H1 (cell line): ENCODE data around the gene ABCC6. TPM values are rescaled to one million over a fixed set of nuclear protein-coding genes. Genes with fewer than 3 reads are reported as not detected.

Experiments
- CTCF ChIA-PET: fragments of 300-600 bp; sonication (Branson Sonifier 250); formaldehyde crosslinking; loops from one replicate; lab custom pipeline; 2021; ENCODE audit not compliant: partially characterized antibody; lab: Charles Lee
- POLR2A ChIA-PET: fragments of 300-600 bp; sonication (Branson Sonifier 250); formaldehyde crosslinking; loops from one replicate; lab custom pipeline; 2021; ENCODE audit warnings: inconsistent platforms; ENCODE audit not compliant: partially characterized antibody; lab: Charles Lee
- DNase-seq, 2 experiments: peaks; one replicate each; pipeline versions ENCODE4 v3.0.0 to v3.0.0-alpha.2; 2010 to 2022; ENCODE audit warnings: low spot score in 2 of 2, low read depth in 1 of 2, mixed read lengths in 1 of 2
- FAIRE-seq: peaks from 2 replicates; lab custom pipeline; 2011; peaks lifted over from hg19 to GRCh38; lab: Jason Lieb, UNC
- H2AFZ ChIP-seq: 2 replicates; pipeline ENCODE4 v1.8.1; 2012; ENCODE audit warnings: low read length, inconsistent platforms
- H2AK5ac ChIP-seq: 2 replicates; pipeline ENCODE4 v1.6.1; 2013; ENCODE audit warnings: low read depth, low read length
- H2BK120ac ChIP-seq: replicated peaks from 2 replicates; pipeline ENCODE3; 2013; ENCODE audit warnings: low read depth, low read length, inconsistent platforms
- H2BK12ac ChIP-seq: 2 replicates; pipeline ENCODE4 v1.6.1; 2013; ENCODE audit warnings: low read depth, low read length
- H2BK15ac ChIP-seq: 2 replicates; pipeline ENCODE4 v1.6.1; 2013; ENCODE audit warnings: low read length
- H2BK20ac ChIP-seq: 2 replicates; pipeline ENCODE4 v1.6.1; 2013; ENCODE audit warnings: low read length
- H2BK5ac ChIP-seq: 2 replicates; pipeline ENCODE4 v1.6.1; 2013; ENCODE audit warnings: low read depth, low read length
- H3K14ac ChIP-seq: 2 replicates; pipeline ENCODE4 v1.6.1; 2013; ENCODE audit warnings: inconsistent platforms; ENCODE audit not compliant: insufficient read length
- H3K18ac ChIP-seq: 2 replicates; pipeline ENCODE4 v1.6.1; 2013; ENCODE audit warnings: low read length; ENCODE audit errors: extremely low read depth
- H3K23ac ChIP-seq: 2 replicates; pipeline ENCODE4 v1.6.1; 2013; ENCODE audit warnings: inconsistent platforms; ENCODE audit not compliant: insufficient read length
- H3K23me2 ChIP-seq: 2 replicates; pipeline ENCODE4 v1.6.1; 2013; ENCODE audit warnings: low read depth, low read length
- H3K27ac ChIP-seq: 2 replicates; pipeline ENCODE4 v1.6.1; 2011; ENCODE audit warnings: low read depth, low read length, inconsistent platforms
- H3K27me3 ChIP-seq, 4 experiments: replicated peaks in 1 of 4; 1 replicate in 1 of 4; 2 replicates in 3 of 4; pipeline versions ENCODE4 v1.6.1 to v1.8.1; 2011 to 2013; ENCODE audit warnings: low read length in 3 of 4, mild to moderate bottlenecking in 3 of 4, inconsistent platforms in 2 of 4, mixed read lengths in 2 of 4, moderate library complexity in 1 of 4; ENCODE audit not compliant: control insufficient read depth in 3 of 4, insufficient read depth in 3 of 4; ENCODE audit errors: extremely low read depth in 1 of 4
- H3K36me3 ChIP-seq, 4 experiments: 2 replicates each; pipeline versions ENCODE4 v1.6.1 to v1.8.1; 2011 to 2013; ENCODE audit warnings: mild to moderate bottlenecking in 4 of 4, low read length in 3 of 4, moderate library complexity in 2 of 4, control low read depth in 1 of 4, inconsistent platforms in 1 of 4; ENCODE audit not compliant: insufficient read depth in 4 of 4, control insufficient read depth in 2 of 4
- H3K4ac ChIP-seq: replicated peaks from 2 replicates; pipeline ENCODE3; 2013; ENCODE audit warnings: low read length, low read depth, mixed read lengths, inconsistent platforms; ENCODE audit not compliant: insufficient read length
- H3K4me1 ChIP-seq, 4 experiments: replicated peaks in 1 of 4; 1 replicate in 1 of 4; 2 replicates in 3 of 4; pipeline versions ENCODE4 v1.6.1 to v1.8.1; 2011 to 2013; ENCODE audit warnings: low read length in 3 of 4, inconsistent platforms in 2 of 4, mixed read lengths in 1 of 4; ENCODE audit not compliant: insufficient read depth in 4 of 4, control insufficient read depth in 3 of 4
- H3K4me2 ChIP-seq, 2 experiments: 2 replicates each; pipeline versions ENCODE4 v1.6.1 to v1.8.1; 2011 to 2013; ENCODE audit warnings: low read depth in 2 of 2, low read length in 2 of 2, control low read depth in 1 of 2, inconsistent platforms in 1 of 2, mild to moderate bottlenecking in 1 of 2; ENCODE audit not compliant: insufficient read depth in 1 of 2
- H3K4me3 ChIP-seq, 4 experiments: fragments of 200-600, 300-600 bp in 1 of 4; sonication (generic), shearing (Covaris generic), sonication (Bioruptor Twin) in 1 of 4; 2 replicates each; pipeline versions ENCODE4 v1.5.1 to v1.8.1; 2011 to 2016; ENCODE audit warnings: low read length in 4 of 4, low read depth in 3 of 4, control low read depth in 2 of 4, inconsistent platforms in 2 of 4, mild to moderate bottlenecking in 2 of 4, mixed read lengths in 1 of 4, moderate library complexity in 1 of 4; ENCODE audit not compliant: insufficient read depth in 2 of 4; ENCODE audit errors: extremely low read depth in 1 of 4
- H3K56ac ChIP-seq: replicated peaks from 2 replicates; pipeline ENCODE3; 2013; ENCODE audit warnings: low read depth, mild to moderate bottlenecking, mixed read lengths, low read length, inconsistent platforms; ENCODE audit not compliant: insufficient read length
- H3K79me1 ChIP-seq: 2 replicates; pipeline ENCODE4 v1.6.1; 2013; ENCODE audit warnings: low read depth, low read length, control low read depth
- H3K79me2 ChIP-seq, 2 experiments: 2 replicates each; pipeline versions ENCODE4 v1.6.1 to v1.8.1; 2012 to 2013; ENCODE audit warnings: low read length in 2 of 2, mild to moderate bottlenecking in 2 of 2, inconsistent platforms in 1 of 2; ENCODE audit not compliant: insufficient read depth in 2 of 2, control insufficient read depth in 1 of 2
- H3K9ac ChIP-seq, 4 experiments: replicated peaks in 1 of 4; 1 replicate in 1 of 4; 2 replicates in 3 of 4; pipeline versions ENCODE4 v1.6.1 to v1.8.1; 2011 to 2013; ENCODE audit warnings: low read depth in 3 of 4, low read length in 3 of 4, control low read depth in 2 of 4, mild to moderate bottlenecking in 2 of 4, moderate library complexity in 2 of 4, inconsistent platforms in 1 of 4; ENCODE audit errors: extremely low read depth in 1 of 4
- H3K9me3 ChIP-seq, 2 experiments: 2 replicates each; pipeline versions ENCODE4 v1.6.1 to v1.8.1; 2012 to 2013; ENCODE audit warnings: mild to moderate bottlenecking in 2 of 2, moderate library complexity in 2 of 2, control low read depth in 1 of 2, inconsistent platforms in 1 of 2, low read depth in 1 of 2, low read length in 1 of 2, mixed read lengths in 1 of 2; ENCODE audit not compliant: insufficient read depth in 2 of 2
- H4K20me1 ChIP-seq, 2 experiments: replicated peaks in 1 of 2; 2 replicates each; pipeline versions ENCODE3 to v1.8.1; 2011 to 2013; ENCODE audit warnings: inconsistent platforms in 2 of 2, low read length in 2 of 2, mild to moderate bottlenecking in 1 of 2; ENCODE audit not compliant: insufficient read depth in 2 of 2, control insufficient read depth in 1 of 2
- H4K5ac ChIP-seq: 2 replicates; pipeline ENCODE4 v1.6.1; 2013; ENCODE audit warnings: low read length, low read depth, mixed read lengths, inconsistent platforms; ENCODE audit not compliant: insufficient read length
- H4K8ac ChIP-seq: 2 replicates; pipeline ENCODE4 v1.8.0; 2013; ENCODE audit warnings: mild to moderate bottlenecking, moderate library complexity, low read length, inconsistent platforms; ENCODE audit not compliant: insufficient read depth; ENCODE audit errors: extremely low read depth
- H4K91ac ChIP-seq: replicated peaks from 2 replicates; pipeline ENCODE3; 2013; ENCODE audit warnings: low read length, mixed read lengths, inconsistent platforms; ENCODE audit not compliant: insufficient read length
- ASH2L ChIP-seq: fragments of 200-600, 300-600 bp; sonication (generic); IDR thresholded peaks from one replicate; pipeline ENCODE4 v1.7.1; 2017; ENCODE audit warnings: low read length
- GTF2F1 ChIP-seq: IDR thresholded peaks from 2 replicates; pipeline ENCODE4 v1.6.1; 2012; ENCODE audit warnings: low read depth, low read length, improper control_type of control experiment, borderline replicate concordance
- NANOG ChIP-seq: IDR thresholded peaks from 2 replicates; pipeline ENCODE4 v1.6.1; 2011; ENCODE audit warnings: low read length, low read depth, mild to moderate bottlenecking, inconsistent platforms; ENCODE audit not compliant: insufficient read depth, poor library complexity, severe bottlenecking
- POLR2A ChIP-seq, 2 experiments: IDR thresholded peaks; 1 replicate in 1 of 2; 2 replicates in 1 of 2; pipeline ENCODE4 v1.6.1; 2011; ENCODE audit warnings: low read depth in 2 of 2, low read length in 2 of 2, mild to moderate bottlenecking in 2 of 2; ENCODE audit errors: control extremely low read depth in 1 of 2
- RAD21 ChIP-seq, 2 experiments: IDR thresholded peaks in 1 of 2; conservative IDR thresholded peaks in 1 of 2; 2 replicates each; pipeline ENCODE4 v1.6.1; 2011; ENCODE audit warnings: low read depth in 2 of 2, low read length in 2 of 2, improper control_type of control experiment in 1 of 2, inconsistent platforms in 1 of 2, mild to moderate bottlenecking in 1 of 2, moderate library complexity in 1 of 2
- SUZ12 ChIP-seq: fragments of 200-600 bp; sonication (generic); IDR thresholded peaks from 2 replicates; pipeline ENCODE4 v1.6.1; 2012; ENCODE audit warnings: mild to moderate bottlenecking, inconsistent platforms, low read length, moderate library complexity, mixed read lengths
- TAF1 ChIP-seq: IDR thresholded peaks from 2 replicates; pipeline ENCODE4 v1.6.1; 2011; ENCODE audit warnings: mild to moderate bottlenecking, low read depth, low read length
- ZNF274 ChIP-seq: IDR thresholded peaks from 2 replicates; pipeline ENCODE4 v1.7.0; 2012; ENCODE audit warnings: low read length, borderline replicate concordance; ENCODE audit errors: extremely low read depth
- WGBS, 2 experiments: shearing (Covaris generic) in 1 of 2; methylation state at CpG; one replicate each; pipeline versions ENCODE4 v1.1.6 to v1.1.7; 2013 to 2015; ENCODE audit warnings: low lambda C conversion rate in 2 of 2, mixed read lengths in 2 of 2, inconsistent platforms in 1 of 2, low coverage in 1 of 2, missing lambda C conversion rate in 1 of 2; ENCODE audit not compliant: insufficient replicate concordance in 2 of 2, insufficient coverage in 1 of 2, insufficient read length in 1 of 2; ENCODE audit errors: extremely low coverage in 1 of 2, missing lambda C conversion rate in 1 of 2; 5-methylcytosine and 5-hydroxymethylcytosine counted together
- polyA plus RNA-seq, 7 experiments: library from polyadenylated mRNA; depleted of rRNA in 3 of 7; stranded (reverse) in 5 of 7; unstranded in 2 of 7; fragments of >200 nt in 5 of 7; fragments of 200-250 nt in 2 of 7; gene quantifications; 1 replicate in 5 of 7; 2 replicates in 1 of 7; 4 replicates in 1 of 7; pipeline versions ENCODE4 v1.2.1 to v1.2.3, GENCODE V29; 2011 to 2013; ENCODE audit warnings: missing spikeins in 2 of 7, mixed read lengths in 2 of 7
- total RNA-seq: library from RNA; stranded (reverse); fragmentation: NEBNext Ultra II Directional; extraction: Animal tissue kit (Norgen Biotek cat#: 25700); gene quantifications from 2 replicates; pipeline ENCODE4 v1.2.1, GENCODE V29; 2021

Gene ABCC6
- total and polyA plus RNA-seq, 2 of the 8 experiments (the other 6 are each of a cell fraction or from before 2014, with no cell fraction given): 1.6 to 1.8 TPM

- no peak overlapping the region for H3K23ac ChIP-seq
Observed at GRCh38 chr16:16161319-16161718, 62.0 kb downstream of the ABCC6 start.

More at GRCh38 chr16:16161319-16161718, 62.0 kb downstream of the ABCC6 start:
- Histone ChIP-seq H3K79me1 (no peaks in the 10 kb centered on the region), H3K14ac (no peak overlapping the region), H2AK5ac (no peak overlapping the region), H3K79me2 (no peaks in the 10 kb centered on the region), H3K18ac (no peak overlapping the region), H2BK12ac (no peak overlapping the region), H4K8ac (no peak overlapping the region), H3K4me3 (no peak overlapping the region), H2BK120ac (no peak overlapping the region), H3K23me2 (peaks cover 3% of the 10 kb centered on the region; the same call in 1 of the 2 replicates), H3K4me2 (no peak overlapping the region), H3K9me3 (peaks cover 22 to 26% of the 10 kb centered on the region in 2 experiments), H4K20me1 (no peaks in the 10 kb centered on the region), H3K27me3 (no peaks in the 10 kb centered on the region), H4K91ac (no peak overlapping the region), H3K56ac (no peak overlapping the region), H4K5ac (no peak overlapping the region), H3K9ac (no peak overlapping the region), H3K4ac (no peak overlapping the region), H2BK5ac (no peak overlapping the region), H2BK20ac (no peak overlapping the region), H2AFZ (no peak overlapping the region), H3K36me3 (no peaks in the 10 kb centered on the region), H2BK15ac (no peak overlapping the region), H3K27ac (no peak overlapping the region), H3K4me1 (no peaks in the 10 kb centered on the region)
- ChIA-PET POLR2A (no interaction called here), CTCF (interaction anchor here (1.0 to 2.0 kb wide), 3 partner anchors 17 to 25 kb away, joined by 5 to 6 read pairs (median 5); no protein-coding TSS in a partner anchor)
- no peak for TF ChIP-seq ZNF274
- no peak for TF ChIP-seq ASH2L
- TF ChIP-seq NANOG: no peak
- no peak for TF ChIP-seq GTF2F1
- no peak for TF ChIP-seq RAD21 (IDR thresholded peaks at IDR 0.05 in 1 of 2, conservative IDR thresholded peaks at IDR 0.05 in 1 of 2; ENCODE audit: low read depth in 2 of 2, low read length in 2 of 2)
- TF ChIP-seq TAF1: no peak
- TF ChIP-seq POLR2A (IDR thresholded peaks at IDR 0.05; ENCODE audit: control extremely low read depth in 1 of 2, low read depth in 2 of 2, low read length in 2 of 2): no peak
- no peak for TF ChIP-seq SUZ12
- WGBS, 2 experiments: 77% methylated on average over 5 of the region's 5 CpGs; no CpG with 5 or more reads in 1 of the 2 experiments
- DNase-seq (no peak), FAIRE-seq (no peak)
